Stimulated activated CD4-positive, alpha-beta T cell treated with anti-CD3 and anti-CD28 coated beads, Interleukin-1b, Interleukin-23, amount 100 ng/mL, for 48 hours (primary cell): ENCODE results near the gene RALGPS1.

ENCODE experiments used
- DNase-seq: peaks from one replicate; pipeline ENCODE4 v3.0.0-alpha.2; 2020

The RALGPS1 gene

DNA sequence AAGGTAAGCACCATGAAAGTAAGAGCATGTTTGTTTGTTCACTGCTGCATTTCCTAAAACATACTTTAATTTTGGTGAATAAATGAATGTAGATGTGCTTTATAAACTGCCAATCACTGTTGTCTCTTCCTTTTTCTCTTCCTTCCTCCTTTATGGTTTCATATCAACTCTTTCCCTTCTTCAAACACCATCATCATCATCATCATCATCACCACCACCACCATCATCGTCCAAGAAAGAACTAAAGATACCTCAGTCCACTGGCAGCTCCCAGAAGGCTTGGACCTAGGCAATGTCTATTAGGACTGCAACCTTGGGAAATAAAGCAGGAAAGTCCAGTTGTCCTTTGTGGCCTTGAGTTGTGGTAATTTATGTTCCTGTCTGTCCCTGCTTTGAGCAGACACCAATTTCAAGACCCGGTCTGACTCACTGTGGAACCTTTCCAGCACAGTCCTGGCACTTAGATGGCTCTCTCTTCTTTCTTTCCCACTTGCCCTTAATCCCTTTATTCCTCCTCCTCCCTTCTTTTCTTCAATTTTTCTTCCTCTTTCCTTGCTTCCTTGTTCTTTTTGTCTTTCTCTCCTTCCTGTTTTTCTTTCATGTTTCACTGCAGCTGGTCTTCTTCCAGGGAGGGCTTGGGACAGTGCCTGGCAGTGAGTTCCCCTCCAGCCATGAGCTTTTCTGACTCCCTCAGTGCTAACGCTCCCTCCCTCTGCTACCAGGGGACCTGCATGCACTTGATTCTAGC, 108.5 kb downstream of the RALGPS1 start:
- DNase-seq: no peak

DNA sequence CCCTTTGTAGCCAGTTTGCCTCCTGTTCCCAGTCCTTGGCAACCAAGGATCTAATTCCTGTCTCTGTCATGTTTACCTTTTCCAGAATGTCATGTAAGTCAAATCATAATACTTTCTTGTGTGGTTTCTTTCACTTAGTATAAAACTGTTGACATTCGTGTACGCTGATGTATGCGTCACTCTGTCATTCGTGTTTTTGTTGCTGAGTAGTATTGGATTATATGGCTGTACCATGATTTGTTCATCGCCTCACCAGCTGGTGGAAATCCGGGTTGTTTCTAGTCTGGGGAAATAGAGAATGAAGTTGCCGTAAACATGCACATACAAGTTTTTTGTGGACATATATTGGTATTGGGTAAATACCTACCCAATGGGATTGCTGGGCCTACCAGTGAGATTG, 110.5 kb downstream of the RALGPS1 start:
- no peak for DNase-seq

DNA sequence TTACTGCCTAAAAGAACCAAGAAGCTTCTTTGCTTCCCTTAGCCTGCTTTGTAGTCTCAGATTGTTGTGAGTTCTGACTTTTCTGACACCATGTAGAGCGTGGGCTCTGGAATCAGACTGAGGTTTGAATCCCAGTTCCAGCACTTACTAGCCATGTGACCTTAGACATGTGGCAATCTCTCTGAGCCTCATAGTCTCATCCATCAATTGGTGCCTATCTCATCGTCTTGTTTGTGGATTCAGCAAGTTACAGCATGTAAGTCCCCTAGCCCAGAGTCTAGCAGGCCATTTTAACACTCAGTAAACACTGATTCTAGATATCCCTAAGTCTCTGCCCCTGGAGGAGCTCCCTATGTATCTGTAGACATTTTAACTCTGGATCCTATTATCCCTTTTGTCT, 113.1 kb downstream of the RALGPS1 start:
- DNase-seq: no peak

DNA sequence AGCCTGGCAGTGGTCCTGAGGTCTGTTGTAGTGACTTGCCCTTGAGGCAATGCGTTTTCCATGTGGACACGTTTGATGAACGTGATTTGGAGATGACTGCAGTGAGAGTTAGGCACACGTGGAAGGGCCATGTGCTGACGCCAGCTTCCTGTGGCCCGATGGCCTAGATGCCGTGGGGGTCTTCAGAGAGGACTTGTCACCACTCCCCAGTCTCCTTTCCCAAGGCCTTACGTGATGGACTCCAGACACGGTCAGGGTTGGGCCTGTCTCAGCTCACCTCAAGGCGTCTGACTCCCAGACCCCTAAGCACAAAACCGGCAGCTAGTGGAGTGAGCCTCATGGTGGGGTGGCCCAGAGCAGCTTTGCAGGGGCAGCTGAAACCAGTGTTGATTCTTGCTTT, 115.0 kb downstream of the RALGPS1 start:
- no peak for DNase-seq

DNA sequence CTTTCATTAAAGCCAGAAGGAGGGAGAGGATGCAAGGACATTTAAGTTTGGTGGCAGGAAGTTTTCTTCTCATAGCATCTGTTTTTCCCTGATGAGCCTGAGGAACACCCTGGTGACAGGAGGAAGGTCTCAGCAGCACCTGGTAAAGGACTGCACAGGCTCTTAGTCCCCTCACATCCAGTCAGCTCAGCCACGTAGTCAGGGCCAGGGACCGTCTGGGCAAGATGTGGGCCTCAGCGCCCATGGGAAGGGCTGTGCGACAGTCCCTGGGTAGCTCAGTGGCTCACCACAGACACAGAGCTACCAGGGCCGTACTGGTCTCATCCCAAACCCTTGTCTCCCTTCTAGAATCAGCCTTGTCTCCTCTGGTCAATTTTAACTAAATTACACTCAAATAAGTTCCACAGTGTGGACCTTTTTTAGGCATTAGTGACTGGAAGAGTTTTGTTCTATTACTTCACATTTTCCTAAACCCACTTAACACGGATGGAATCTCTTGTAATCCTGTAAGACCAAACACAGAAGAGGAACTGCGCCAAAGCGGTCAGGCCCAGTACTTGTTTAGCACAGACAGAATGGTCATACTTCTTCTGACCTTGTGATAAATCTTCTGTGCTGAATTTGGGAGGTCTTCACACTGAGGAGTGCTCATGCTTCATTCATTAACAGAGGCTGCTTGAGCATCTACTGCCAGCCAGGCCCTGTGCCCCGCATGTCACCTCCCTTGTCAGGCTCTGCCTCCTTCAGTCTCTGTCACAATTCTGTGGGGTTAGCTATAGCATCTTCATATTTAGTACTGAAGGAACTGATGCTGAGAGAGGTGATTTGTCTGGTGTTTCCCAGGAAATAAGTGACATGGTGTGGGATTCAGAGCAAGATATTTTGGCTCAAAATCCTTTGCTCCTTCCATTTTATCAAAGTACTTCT, 116.5 kb downstream of the RALGPS1 start:
- no peak for DNase-seq

DNA sequence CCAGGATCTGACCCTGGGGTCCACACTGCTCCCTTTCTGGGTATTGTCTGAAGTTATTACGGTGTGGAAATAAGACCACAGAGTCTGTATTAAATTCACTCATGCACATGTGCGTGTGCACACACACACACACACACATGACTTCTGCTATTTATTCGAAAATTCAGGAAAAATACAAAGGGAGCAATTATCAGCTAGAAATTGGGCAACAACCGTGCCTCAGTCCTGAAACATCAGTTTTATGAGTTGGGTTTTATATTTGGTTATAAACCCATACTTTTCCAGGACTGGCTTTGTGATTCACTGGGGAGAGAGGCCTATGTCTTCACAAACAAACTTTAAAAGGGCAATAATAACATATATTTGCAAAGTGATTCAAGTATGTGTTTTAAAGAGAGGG, 117.7 kb downstream of the RALGPS1 start:
- DNase-seq: no peak

DNA sequence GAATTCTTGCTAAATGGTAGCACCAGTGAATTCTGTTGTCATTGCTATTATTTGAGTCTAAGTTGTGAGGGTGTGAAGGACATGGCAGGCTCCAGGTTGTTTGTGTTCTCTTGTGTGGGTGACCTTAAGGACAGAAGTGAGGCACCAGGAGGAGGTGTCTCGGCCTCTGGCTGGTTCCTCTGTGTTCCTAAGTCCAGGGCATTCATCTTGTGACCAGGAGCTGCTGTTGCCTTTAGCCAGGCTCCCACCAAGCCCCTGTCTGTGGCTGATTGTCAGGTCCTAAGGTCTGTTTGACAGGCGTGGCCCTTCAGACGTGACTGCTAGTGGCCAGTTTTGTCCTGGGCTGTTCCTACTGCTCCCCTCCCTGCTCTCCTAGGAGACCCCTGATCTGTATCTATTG, 118.5 kb downstream of the RALGPS1 start:
- DNase-seq: no peak

DNA sequence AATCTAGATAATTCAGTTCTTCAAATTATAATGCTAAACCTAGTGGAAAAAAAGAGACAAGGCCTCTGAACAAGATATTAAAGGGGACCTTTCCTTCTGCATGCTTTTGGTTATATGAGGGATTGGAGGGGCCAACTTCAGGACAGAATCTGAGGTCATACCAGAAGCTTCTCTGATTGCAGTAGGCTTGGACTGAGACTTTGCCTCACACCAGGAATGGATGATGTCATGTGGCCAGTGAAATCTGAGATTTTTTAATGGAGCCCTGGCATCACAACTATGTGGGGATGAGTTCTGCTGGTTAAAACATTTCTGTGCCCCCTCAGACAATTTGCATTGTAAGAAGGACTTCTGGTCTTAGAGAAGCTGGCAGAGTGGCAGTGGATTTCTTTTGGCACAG, 119.2 kb downstream of the RALGPS1 start:
- no peak for DNase-seq

DNA sequence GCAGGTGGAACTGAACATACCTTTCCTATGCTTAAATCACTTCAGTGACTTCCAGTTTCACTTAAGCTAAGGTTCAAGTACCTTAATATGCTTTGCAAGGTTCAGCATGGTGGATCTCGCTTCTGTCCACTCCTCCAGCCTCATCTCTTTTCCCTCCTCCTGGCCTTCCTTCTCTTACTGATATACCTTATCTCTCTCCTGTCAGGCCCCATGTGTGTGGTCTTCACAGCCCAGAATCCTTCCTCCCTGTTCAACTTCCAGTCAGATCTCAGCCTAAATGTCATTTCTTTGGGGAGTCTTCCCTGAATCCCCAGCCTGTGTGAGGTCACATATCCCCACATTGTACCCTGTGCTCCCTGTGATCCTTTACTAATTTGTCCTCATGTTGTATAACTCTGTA, 120.1 kb downstream of the RALGPS1 start:
- DNase-seq: no peak

DNA sequence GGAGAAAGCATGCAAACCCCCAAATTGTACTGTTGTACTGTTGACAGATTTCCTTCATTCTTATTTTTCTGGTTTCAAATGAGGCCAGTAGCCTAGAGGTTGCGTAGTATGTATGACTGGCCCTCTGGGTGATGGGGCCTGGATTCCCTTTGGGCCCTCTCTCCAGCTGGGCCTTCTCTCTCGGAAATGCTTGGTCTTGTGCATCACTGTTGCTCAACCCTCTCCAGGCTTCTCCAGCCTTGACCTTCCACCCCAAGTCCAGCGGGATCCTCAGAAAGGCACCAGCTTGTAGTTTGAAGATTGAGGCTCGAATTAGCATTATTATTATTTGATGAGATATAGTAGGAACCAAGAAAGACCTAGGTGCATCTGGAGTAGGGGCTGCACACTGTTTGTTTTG, 120.8 kb downstream of the RALGPS1 start:
- no peak for DNase-seq

DNA sequence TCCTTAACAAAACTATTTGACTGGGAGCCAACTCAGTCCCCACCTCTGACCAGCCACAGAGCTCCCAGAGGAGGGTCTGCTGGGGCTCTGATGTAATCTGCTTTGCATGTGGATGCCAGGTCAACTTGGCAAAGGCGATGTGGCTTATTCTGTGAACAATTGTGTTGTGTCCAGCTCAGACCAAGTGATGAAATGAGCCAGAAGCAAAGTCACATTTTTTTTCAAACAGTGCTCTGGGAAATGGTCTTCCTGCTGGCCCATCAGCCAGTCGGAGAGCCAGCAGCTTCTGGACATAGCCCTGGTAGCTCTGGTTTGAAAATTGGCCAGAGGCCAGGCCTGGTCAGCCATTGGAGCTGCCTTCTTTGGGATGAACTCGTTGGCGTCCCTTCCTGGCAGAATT, 121.4 kb downstream of the RALGPS1 start:
- no peak for DNase-seq

DNA sequence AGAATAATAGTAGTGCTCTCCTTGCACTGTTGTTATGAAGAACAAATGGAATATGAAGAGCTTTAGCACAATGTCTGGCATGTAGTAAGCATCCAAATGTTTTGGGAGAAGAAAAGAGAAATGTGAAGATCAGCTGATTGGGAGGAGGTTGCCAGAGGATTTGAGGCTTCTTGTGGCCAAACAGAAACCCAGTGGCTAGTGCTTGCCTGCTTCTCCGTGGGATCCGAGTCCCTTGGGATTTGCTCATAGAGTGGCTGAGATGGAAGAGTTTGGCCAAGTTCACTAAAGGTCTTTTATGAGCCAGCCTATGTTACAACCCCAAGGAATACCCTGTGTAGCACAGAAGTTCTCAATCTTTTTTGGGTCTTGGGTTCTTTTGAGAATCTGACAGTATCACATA, 121.9 kb downstream of the RALGPS1 start:
- DNase-seq: no peak

DNA sequence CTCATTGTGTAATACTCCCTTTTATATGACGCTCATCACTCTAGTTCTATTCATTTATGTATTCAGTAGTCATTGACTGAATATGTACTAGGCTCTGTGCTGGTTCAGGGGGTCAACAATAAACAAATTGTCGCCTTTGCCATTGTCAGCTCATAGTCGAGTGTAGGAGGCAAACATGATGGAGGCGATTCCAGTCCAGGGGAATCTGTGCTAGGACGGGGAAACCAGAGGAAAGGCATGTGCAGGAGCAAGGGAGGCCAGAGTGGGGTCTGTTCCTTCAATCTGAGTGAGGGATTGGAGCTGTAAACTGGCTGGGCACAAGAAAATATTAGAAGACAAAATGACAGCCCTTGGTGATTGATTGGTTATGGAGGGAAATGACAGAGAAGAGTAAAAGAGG, 123.9 kb downstream of the RALGPS1 start:
- no peak for DNase-seq

DNA sequence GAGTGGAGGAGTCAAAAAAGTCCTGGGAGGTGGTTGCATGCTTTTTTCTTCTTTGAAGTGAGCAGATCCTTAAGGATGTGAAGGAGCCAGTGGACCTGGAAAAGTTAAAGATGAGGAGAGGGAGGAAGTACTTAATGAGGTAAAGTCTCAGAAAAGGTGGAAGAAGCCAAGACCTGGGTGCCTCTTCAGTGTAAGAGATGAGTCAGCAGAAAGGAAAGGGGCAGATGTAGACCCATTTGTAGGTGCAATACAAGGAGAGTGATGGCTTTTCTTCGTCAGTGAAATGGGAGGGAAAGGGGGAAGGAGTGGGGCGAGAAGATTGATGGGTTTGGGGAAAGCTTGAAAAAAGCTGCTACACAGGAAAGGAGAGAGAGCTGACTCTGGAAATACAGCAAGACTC, 124.9 kb downstream of the RALGPS1 start:
- no peak for DNase-seq

DNA sequence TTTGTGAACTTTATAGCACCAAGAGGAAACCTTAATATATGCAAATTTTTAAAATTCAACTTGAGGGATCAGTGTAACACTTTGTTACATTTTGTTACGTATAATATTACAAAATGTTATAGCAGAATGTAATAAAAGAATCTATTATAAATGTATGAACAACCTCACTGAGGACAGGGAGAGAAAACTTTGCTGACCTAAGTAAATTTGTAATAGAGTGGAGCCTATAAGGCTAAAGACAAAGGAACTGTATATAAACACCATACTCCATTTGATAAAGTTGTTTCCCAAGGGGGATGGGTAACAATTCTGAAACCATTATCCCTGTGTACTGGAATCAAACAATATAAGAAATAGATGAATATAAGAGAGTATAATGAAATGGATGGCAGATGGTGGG, 130.6 kb downstream of the RALGPS1 start:
- DNase-seq: no peak

DNA sequence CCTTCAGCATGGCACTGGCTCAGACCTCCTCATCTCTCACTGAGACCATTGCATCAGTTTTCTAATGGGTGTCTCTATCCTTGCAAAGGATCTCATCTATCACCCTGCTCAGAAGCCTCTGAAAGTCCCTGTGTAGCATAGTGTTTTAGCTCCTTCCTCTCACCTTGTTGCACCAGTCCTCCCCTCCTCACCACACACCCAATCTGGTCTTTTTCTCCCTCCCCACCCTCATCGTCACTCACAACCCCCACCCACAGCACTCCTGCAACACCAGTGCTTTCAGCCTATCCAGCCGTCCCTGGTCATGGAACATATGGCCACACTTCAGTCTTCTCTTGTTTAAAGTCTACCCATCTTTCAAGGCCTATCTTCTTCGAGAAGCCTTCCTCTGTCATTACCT, 133.4 kb downstream of the RALGPS1 start:
- DNase-seq: no peak

DNA sequence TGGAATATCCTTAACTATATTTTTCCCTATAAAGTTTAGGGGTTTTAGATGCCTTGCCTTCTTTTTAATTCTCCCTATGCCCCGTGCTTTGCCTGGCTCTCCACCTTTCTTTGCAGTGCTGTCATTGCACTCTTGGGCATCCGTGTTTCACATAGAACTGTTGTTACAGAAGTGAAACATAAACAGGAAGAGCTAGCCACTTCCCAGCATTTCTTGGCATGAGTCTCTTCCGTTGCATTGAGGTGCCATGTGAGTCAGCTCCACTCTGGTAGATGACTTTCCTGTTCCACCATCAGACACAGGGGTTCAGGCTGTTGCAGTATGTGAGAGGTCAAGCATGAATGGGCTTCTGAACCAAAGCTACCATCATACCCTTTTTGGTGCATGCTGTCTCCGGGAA, 134.5 kb downstream of the RALGPS1 start:
- DNase-seq: peak; percentile 29

DNA sequence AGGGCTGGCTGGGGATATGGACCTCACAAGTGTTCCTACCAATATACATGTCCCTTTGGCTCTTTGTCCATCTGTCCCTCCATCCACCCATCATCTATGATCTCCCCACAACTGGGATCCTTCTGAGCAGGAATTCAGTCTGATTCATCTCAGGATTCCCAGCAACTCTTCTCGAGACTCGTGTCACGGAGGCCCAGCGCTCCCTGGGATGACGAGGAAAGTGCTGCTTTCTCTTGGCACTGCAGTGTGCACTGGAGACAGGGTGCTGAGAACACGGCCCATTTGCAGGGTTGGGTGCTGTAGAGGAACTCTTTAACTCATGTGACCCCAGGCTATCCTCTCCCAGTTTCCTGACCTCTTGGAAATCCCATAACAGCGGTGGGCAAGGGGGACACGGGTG, 135.0 kb downstream of the RALGPS1 start:
- DNase-seq: no peak

DNA sequence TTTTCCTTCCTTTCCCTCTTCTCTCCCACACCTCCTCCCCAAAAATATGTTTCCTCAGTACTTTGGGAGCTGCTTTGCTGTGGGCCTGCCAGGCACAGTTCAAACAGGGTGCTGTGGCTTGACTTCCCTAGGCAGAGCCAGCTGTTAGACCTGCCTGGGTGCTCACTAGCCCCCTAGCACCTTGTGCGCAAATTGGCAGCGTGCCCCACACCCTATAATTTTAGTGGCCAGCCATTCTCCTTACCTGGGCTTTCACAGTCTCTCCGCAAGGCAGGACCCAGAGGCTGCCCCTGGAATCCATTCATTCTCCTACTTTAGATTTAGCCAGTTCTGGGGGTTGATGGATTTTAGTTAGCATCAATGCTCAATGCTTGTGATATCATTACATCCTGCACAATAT, 135.6 kb downstream of the RALGPS1 start:
- no peak for DNase-seq

DNA sequence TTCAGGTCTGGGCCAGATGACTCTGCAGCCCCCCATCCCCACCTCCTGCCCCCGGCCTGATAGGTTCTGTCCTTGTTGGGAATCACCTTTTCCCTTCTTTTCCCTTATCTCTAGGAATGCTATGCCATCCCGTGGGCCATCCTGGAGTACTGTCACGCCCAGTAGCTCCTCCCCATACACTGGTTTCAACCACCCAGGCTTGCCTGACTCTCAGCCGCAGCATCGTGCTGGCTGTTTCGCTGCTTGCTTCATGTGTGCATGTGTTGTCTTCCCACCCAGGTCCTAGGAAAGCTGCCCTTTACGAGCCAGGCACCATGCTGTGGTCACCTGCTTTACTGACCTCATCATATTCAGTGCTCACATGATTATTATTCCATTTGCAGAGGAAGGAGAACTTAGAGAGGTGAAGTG, 136.0 kb downstream of the RALGPS1 start:
- DNase-seq: no peak

DNA sequence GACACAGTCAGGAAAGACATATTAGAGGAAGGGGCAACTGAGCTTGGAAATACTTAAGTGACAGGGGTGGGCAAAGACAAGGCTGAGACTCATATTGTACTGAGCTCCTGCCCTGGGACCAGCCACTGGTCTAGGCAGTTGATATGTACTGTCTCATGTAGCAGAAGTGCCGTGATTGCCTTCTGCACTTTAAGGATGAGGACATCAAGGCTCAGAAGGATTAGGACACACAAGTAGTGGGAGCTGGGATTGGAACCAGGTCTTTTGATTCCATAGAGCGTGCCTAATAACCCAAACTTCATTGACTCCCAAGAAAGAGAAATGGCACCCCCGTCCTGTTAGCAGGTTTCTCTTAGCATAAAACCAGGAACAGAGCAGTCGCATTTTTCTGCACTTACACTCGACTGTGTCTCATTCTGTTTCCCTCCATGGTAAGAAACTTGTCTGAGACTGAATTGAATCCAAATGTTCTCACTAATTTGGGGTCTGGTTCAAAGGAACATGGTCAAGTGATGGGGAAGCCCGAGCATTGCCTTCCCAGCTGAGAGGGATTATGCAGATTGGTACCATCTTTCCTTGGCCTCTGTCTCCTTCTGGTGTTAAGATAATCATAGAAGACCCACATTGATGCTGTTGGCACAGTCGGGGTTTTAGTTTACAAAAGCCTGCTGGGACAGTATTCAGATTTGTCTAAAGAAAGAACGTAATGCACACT, 137.5 kb downstream of the RALGPS1 start:
- DNase-seq: no peak

DNA sequence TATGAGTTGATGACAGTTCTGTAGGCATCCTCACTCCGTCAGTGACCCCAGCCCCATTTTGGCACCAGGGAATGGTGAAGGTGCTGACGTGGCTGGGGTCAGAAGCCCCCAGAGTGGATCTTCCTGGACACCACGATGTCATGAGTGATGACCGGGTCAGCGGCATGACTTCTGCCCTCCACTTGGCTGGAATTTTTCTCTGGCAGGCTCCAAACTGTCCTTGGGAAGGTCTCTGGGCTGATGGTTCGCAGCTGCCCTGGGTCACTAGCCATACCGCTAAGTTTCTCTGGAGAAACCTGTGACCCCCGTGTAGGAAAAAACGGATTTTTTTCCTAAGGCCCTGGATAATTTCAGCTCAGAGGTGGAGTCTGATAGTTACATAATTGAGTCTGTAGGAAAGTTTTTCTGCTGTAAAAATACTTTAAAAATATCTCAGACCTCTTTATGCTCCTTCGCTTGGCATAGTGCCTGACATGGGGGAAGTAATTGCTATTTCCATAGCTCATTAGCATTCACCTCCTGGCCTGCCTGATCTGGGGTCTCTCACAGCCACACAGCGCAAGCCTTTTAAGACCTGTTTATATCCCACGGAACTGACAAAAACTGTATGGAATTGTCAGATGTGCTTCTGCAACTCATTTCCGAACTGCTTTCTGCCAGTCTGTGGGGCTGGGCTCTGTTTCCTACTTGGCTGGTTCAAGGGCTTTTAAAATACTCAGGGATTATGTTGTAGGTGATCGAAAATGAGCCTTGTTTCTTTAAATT, 138.7 kb downstream of the RALGPS1 start:
- no peak for DNase-seq

DNA sequence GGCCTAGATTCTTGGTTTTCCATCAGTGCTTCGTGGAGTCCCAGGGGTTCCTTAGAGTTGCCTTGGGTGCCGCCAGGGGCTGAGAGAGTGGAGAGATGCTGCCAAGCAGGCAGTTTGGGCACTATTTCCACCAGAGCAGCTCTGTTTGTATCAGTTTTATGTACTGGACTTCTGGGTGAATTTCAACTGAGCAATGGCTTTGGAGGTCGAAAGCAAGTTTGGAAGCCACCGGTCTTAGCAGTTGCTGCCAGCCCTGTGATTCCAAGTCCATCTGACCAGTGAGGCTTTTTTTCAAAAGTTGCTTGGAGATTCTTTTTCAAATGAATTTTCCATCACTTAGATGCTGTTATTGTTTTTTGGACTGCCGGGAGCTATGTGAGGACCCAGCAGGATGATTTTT, 139.4 kb downstream of the RALGPS1 start:
- DNase-seq: no peak
